Ramos (cell line): ENCODE results near the gene TMEM120B.
"Not testable (repeated sequence)": the region's sequence is repeated elsewhere in the genome, so short reads cannot be mapped to it uniquely, and the experiment has no call there.

Experiments used
- in situ Hi-C: fragments of 300-500 bp; cut with MboI; formaldehyde crosslinking; loops from one replicate; pipeline ENCODE4 v1.14.3; 2022; ENCODE audit warnings: low sequenced_read_pairs; ENCODE audit not compliant: unreplicated experiment

TMEM120B gene

DNA sequence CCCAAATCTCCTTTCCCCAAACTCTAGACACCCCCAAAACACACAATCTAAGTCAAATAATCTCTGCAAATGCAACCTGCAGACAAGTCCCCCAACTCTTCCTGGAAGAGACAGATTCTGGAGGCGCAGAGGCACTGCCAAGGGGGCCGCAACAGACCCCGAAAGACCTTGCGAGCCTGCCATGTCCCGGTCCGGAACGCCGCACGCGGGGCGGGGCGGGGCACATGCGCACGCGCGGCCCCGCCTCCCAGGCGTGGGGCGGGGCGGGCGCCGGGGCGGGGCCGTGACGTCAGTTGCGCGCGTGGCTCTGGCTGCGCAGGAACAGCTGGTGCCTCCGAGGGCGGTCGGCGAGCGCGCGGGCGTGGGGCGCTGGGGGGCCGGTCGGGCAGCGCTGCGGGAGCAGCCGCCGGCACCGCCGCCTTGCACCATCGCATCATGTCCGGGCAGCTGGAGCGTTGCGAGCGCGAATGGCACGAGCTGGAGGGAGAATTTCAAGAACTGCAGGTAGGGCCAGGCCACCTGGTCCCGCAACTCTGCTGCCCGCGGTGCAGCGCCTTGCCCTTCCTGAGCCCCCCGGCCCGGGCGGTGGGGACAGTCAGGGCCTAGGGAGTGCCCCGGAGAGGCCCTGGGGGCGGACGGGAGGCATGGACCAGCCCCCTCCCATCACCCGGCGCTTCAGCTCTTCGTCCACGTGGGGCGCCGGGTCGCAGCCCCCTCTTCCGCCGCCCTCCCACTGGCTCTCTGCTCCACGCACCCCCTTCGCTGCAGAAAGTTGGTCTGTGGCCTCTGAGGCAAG, at the start of gene TMEM120B:
Gene TMEM120B, plus strand, starts transcription at position 292 of the 796 bp plus-strand sequence. Its CDS starts 144 bp downstream, at position 436.
- in situ Hi-C loops: no loop called here

DNA sequence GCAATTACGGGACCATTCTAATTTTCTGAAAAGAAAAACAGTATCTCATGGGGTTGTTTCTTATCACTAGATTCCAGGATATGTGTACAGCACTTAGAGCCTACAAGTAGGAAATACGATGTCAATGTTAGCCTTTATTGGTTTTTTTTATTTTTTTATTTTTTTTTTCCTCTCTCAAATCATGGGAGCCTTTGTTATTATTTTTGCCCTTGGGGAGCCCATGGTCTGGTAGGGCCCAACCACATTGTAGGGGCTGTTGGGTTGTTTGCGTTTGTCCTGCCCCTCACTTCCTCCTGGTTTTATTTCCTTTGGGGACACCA, 49.0 kb upstream of the TMEM120B start:
- in situ Hi-C loops: no loop called here

DNA sequence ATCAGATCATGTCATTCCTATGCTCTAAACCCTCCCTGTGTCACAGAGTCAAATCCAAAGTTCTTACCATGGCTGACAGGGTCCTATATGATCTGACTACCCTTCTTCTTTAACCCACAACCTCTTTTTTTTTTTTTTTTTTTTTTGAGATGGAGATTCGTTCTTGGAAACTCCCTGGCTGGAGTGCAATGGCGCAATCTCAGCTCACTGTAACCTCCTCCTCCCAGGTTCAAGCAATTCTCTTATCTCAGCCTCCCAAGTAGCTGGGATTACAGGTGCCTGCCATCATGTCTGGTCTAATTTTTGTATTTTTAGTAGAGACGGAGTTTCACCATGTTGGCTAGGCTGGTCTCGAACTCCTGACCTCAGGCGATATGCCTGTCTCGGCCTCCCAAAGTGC, 45.7 kb upstream of the TMEM120B start:
- in situ Hi-C loops: loop anchor here (5.0 kb wide), 1 partner anchor 115 kb away; no protein-coding TSS in a partner anchor

DNA sequence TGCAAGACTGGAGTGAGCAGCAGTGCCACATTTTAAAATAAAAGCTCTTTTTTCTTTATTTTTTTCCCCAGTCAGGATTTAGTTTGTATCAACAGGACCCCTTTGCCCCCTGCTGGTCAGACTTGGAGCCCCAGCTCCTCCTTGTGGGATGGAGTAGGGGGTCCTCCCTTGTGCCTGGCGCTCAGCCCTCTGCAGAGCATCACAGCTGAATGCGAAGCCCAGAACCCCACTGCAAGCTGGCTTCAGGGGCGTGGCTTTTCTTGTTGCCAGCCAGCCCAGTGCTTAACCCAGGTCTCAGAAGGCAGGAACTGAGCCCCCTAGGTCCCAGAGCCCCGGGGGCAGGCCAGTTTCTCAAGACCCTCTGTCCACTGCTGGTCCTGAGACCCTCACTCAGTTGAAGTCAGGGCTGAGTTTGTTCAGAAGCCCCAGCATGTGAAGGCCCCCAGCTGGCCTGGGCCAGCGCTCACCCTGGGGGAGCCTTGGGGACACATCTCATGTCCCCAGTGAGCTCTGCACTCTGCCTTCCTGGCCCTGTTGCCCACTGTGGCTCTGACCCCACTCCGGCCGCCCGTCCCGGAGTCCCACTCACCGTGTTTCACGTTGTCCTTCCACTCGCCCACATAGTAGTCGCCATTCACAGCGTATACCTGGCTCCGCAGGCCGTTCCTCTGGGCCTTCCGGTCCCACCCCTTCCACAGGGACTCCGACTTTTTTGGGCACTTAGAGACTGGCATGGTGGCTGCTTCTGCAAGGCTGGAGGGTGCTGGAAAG, 43.6 kb upstream of the TMEM120B start:
- in situ Hi-C loops: loop anchor here (5.0 kb wide), 1 partner anchor 117 kb away; no protein-coding TSS in a partner anchor

DNA sequence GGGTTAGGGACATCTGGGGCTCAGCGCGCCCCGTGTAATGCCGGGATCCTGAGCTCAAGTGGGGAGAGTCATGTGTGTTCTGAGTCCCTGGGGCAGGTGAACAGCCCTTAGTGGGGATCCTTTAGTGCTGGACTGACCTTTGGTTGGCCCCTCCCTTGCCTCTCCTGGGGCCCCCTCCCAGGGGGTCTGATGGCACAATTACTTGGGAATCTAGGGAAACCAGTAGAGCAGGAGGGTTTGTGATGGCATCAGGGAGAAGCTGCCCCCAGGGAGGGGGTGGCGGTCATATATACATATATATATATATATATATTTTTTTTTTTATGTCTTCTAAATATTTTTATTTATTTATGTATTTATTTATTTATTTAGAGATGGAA, 43.0 kb upstream of the TMEM120B start, which contains the start of gene MORN3:
Gene MORN3, minus strand, starts transcription at position 134 of the 380 bp plus-strand sequence. CDS start 171 bp downstream, outside the sequence.
- in situ Hi-C loops: loop anchor here (5.0 kb wide), 1 partner anchor 117 kb away; no protein-coding TSS in a partner anchor

DNA sequence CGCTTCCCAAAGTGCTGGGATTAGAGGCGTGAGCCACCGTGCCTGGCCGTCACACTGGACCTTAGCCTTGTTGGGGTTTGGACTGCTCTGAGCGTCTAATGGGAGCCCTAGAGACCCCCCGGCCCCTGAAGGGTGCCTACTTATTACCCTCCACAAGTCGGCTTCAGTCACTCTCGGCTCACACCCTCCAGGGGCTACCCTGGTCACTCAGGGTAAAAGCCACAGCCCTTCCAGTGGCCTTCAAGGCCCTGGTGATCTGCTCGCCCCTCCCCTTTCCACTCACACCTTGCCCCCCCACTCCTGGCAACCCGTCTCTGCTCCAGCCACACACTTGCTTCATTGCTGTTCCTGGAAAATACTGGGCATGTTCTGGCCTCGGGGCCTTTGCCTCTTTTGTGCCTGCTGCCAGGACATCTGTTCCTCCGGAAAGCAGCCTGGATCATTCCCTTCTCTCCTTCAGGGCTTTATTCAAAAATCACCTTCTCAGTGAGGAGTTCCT, 39.5 kb upstream of the TMEM120B start:
- in situ Hi-C loops: no loop called here

DNA sequence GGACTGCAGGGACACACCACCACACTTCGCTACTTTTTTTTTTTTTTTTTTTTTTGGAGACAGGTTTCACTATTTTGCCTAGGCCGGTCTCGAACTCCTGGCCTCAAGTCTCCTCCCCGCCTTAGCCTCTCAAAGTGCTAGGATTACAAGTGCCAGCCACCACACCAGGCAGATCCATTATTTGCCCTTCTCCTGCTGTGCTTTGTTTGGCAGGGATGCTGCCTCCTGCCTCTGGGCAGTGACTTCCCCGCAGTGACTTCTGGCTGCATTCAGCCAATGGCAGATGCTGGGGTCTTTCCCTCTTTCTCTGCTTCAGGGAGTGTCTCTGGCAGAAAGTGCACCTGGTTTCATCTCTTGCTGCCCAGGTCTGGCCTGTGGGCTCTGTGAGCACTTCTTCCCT, 36.4 kb upstream of the TMEM120B start:
- in situ Hi-C loops: loop anchor here (5.0 kb wide), 1 partner anchor 184 kb away; no protein-coding TSS in a partner anchor

DNA sequence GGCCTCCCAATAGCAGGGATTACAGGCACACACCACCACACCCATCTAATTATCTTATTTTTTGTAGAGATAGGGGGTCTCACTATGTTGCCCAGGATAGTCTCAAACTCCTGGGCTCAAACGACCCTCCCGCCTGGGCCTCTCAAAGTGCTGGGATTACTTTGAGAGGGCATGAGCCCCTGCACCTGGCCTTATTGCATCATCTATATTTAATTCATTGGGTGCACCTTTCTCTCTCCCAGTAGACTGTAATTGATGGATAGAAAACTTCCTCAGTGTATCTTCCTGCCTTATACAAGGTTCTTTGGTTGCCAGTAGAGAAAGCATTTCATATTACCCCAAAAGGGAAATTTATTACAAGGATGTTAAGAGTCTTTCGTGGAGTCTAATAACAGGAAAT, 34.2 kb upstream of the TMEM120B start:
- in situ Hi-C loops: loop anchor here (5.0 kb wide), 1 partner anchor 186 kb away; no protein-coding TSS in a partner anchor

DNA sequence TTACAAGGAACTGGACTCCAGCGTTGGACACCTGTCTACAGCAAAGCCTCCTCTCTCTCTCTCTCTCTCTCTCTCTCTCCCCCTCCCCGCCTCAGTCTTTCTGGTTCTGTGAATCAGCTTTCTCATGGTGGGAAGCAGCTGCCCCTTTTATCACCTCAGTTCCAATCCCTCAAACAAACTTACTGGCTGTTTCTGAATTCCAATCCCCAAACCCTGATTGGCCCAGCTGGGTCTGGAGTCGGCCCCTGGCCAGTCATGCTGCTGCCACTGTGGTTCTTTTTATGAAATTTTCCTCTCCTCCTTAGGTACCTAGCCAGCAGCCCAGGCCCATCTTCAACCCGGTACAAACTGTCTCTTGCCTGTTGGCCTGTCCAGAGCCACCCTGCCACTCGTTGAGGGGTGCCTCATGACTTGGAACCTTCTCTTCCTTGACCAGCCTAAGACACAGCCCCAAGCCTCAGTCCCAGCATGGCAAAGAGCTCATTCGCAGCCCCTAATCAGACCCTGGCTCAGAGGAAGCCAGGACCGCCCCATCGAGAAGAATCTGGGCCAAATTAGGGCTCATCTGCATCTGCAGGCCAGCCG, 33.7 kb upstream of the TMEM120B start:
- in situ Hi-C loops: loop anchor here (5.0 kb wide), 1 partner anchor 187 kb away; no protein-coding TSS in a partner anchor

DNA sequence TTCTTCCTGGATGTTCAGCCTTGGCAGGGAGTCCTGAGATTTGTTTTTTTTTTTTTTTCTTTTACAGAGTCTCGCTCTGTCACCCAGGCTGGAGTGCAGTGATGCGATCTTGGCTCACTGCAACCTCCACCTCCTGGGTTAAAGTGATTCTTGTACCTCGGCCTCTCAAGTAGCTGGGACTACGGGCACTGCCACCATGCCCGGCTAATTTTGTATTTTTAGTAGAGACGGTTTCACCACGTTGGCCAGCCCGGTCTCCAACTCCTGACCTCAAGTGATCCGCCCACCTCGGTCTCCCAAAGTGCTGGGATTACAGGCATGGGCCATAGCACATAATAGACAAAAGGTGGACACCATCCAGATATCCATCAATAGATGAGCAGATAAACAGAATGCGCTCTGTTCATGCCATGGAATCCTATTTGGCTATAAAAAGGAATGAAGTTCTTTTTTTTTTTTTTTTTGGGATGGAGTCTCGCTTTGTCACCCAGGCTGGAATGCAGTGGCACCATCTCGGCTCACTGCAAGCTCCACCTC, 32.8 kb upstream of the TMEM120B start:
- in situ Hi-C loops: loop anchor here (5.0 kb wide), 1 partner anchor 187 kb away; no protein-coding TSS in a partner anchor

DNA sequence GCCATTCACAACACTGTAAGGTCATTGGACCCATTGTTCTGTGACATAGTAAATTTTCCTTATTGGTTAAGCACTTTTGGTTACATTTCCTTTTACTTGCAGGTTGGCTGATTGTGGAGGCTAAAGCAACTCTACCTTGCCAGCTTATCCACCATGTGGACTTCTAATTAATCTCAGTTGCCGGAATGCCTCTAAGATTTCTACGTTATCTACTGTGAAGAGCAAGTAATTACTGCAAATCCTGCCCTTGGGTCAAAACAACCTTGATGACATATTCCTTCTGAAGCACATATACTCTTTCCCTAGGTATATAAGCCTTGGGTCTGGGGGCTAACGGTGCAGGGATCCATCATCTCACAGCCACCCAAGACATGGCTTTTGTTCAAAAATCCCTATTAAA, 23.6 kb upstream of the TMEM120B start:
- in situ Hi-C loops: no loop called here

DNA sequence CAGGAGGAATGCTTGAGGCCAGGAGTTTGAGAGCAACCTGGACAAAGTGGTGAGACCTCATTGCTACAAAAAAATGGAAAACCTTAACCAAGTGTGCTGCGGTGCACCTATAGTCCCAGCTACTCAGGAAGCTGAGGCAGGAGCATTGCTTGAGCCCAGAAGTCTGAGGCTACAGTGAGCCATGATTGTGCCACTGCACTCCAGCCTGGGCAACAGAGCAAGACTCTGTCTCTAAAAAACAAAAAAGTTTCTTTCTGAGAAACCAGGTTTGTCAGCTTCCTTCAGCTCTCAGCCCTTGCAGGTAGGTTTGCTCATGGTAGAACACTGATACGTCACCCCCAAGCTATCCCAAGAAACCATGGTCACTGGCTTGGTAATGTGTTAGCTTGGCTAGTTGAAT, 23.1 kb upstream of the TMEM120B start:
- in situ Hi-C loops: no loop called here

DNA sequence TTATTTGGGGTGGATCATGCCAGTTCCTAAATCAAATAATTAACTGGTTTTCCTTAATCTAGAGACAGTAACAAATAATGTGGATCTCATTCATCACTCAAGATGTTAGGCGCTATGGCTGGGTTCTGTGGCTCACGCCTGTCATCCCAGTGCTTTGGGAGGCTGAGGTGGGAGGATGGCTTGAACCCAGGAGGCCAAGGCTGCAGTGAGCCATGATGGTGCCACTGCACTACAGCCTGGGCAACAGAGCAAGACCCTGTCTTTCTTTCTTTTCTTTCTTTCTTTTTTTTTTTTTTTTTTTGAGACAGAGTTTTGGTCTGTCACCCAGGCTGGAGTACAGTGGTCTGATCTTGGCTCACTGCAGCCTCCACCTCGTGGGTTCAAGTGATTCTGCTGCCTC, 19.8 kb upstream of the TMEM120B start:
- in situ Hi-C loops: loop anchor here (5.0 kb wide), 2 partner anchors 100 to 195 kb away; partner anchors contain the start of genes PSMD9 and RHOF

DNA sequence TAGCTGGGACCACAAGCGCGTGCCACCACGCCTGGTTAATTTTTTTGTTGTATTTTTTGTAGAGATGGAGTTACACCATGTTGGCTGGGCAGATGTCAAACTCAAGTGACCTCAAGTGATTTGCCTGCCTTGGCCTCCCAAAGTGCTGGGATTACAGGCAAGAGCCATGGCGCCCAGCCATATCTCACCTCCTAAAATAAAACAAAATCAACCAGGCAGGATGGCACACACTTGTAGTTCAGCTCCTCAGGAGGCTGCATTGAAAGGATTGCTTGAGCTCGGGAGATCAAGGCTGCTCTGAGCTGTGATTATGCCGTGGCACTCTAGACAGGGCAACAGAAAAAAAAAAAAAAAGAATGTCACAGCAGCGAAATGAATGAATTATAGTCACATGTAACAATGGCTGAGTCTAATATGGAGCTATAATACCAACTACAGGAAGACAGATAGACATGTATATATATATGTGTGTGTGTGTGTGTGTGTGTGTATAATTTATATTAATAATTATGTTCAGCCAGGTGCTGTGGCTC, 19.3 kb upstream of the TMEM120B start:
- in situ Hi-C loops: loop anchor here (5.0 kb wide), 2 partner anchors 99 to 194 kb away; partner anchors contain the start of genes PSMD9 and RHOF

DNA sequence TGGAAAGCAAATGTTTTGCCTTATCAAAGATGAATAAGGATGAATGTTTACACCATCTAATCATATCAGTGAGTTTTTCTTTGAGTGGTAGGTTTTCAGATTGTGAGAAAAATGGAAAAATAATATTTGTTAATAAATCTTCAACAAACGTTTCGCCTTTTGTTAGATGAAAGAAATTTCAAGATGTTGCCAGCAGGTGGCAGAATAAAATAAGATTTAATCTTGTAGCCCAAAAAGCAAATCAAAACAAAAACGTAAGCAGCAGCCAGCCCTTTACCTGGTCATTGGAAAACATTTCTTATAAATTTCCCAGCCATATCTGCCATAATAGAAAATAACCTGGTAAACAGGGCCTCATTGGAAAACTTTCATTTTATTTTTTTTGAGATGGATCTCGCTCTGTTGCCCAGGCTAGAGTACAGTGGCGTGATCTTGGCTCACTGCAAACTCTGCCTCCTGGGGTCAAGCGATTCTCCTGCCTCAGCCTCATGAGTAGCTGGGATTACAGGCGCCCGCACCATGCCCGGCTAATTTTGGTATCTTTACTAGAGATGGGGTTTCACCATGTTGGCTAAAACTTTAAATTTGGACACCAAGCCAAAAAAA, 15.4 kb upstream of the TMEM120B start:
- in situ Hi-C loops: no loop called here

DNA sequence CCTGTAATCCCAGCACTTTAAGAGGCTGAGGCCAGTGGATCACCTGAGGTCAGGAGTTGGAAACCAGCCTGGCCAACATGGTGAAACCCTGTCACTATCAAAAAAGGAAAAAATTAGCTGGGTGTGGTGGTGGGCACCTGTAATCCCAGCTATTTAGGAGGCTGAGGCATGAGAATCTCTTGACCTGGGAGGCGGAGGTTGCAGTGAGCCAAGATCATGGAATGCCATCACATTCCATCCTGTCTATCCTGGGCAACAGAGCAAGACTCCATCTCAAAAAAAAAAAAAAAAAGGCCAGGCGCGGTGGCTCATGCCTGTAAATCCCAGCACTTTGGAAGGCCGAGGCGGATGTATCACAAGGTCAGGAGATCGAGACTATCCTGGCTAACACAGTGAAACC, 14.7 kb upstream of the TMEM120B start:
- in situ Hi-C loops: not testable (repeated sequence)

DNA sequence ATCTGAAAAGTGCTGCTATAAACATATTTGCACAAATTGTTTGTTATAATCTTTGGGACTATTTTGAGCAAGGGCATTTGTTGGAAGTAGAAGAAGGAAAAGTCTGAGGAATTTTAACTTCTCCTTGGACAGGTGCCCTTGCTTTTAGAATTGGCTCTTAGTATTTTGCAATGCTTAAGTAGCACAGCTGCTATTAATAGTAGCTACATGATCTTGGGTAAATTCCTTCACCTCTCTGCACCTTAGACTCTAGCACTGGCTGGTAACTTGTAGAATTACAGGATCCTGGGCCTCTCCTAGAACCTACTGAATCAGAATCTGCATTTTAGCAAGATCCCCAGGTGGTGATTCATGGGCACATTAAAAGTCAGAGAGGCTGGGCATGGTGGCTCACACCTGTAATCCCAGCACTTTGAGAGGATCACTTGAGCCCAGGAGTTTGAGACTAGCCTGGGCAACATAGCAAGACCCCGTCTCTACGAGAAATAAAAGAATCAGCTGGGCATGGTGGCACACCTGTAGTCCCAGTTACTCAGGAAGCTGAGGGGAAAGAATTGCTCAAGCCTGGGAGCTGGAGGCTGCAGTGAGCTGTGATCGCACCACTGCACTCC, 10.8 kb upstream of the TMEM120B start:
- in situ Hi-C loops: no loop called here

DNA sequence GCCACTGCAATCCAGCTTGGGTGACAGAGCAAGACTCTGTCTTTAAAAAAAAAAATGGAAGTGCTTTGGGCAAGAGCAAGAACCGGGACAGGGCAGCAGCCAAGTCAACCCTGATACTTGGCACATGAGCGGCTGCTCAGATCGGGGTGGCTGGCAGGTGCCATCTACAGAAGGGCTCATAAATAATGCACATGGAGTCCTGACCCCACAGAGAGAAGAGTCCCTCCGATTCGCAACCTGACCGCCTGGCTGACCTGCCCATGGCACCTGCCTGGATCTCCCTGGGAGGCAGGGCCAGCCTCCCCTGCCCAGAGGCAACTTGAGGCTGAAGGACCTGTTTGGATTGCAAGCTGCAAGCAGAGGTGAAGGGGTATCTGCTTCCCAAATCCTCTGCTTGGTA, 9.6 kb upstream of the TMEM120B start:
- in situ Hi-C loops: no loop called here

DNA sequence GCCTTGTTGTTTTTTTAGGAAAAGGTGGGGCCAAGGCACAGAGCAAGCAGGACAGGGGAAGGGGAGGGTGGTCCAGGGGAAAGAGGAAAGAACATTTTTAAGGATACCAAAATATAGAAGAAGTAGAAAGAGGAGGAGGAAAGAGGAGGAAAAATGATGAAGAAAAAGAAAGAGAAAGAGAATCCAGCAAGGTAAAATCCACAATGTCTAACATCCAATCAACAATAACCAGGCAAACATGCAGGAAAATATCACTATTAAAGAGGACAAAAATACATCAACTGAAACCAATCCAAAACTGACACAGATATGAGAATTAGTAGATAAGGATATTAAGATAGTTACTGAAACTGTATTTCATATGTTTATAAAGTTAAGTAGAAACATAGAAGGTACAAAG, 7.0 kb upstream of the TMEM120B start:
- in situ Hi-C loops: no loop called here
